ENCODE results near the gene HCFC1.

GRCh38 chrX:153965406-153965805, 6.2 kb downstream of the HCFC1 start:
- TF ChIP-seq CTCF (conservative IDR thresholded peaks at IDR 0.05), result no peak
- TF ChIP-seq EZH2 (IDR thresholded peaks at IDR 0.05; ENCODE audit: low read depth), result no peak
